TTC549 (cell line): ENCODE results near the gene PRELP.

ENCODE experiments used
- FAIRE-seq: peaks from 2 replicates; lab custom pipeline; 2012; peaks lifted over from hg19 to GRCh38; lab: Jason Lieb, UNC

The PRELP gene

GRCh38 chr1:203525685-203526084 lies 50.1 kb downstream of the PRELP start:
- FAIRE-seq = no peak

- no peak for FAIRE-seq
Measured at GRCh38 chr1:203526130-203526529, 50.5 kb downstream of the PRELP start.

GRCh38 chr1:203526572-203526971 lies 51.0 kb downstream of the PRELP start:
- FAIRE-seq = no peak

GRCh38 chr1:203527013-203527412 lies 51.4 kb downstream of the PRELP start:
- FAIRE-seq = no peak

GRCh38 chr1:203528063-203528462 lies 52.5 kb downstream of the PRELP start:
- no peak for FAIRE-seq

- no peak for FAIRE-seq
Measured at GRCh38 chr1:203528976-203529835, 53.6 kb downstream of the PRELP start.

GRCh38 chr1:203531063-203531462 lies 55.5 kb downstream of the PRELP start:
- no peak for FAIRE-seq

- no peak for FAIRE-seq
Measured at GRCh38 chr1:203534012-203534411, 58.4 kb downstream of the PRELP start.

GRCh38 chr1:203534526-203534925 lies 58.9 kb downstream of the PRELP start:
- FAIRE-seq = no peak

- FAIRE-seq = no peak
Measured at GRCh38 chr1:203536575-203536974, 61.0 kb downstream of the PRELP start.

GRCh38 chr1:203536980-203537455 lies 61.4 kb downstream of the PRELP start:
- no peak for FAIRE-seq

- no peak for FAIRE-seq
Measured at GRCh38 chr1:203537806-203538464, 62.3 kb downstream of the PRELP start.

GRCh38 chr1:203538726-203539125 lies 63.1 kb downstream of the PRELP start:
- no peak for FAIRE-seq

- FAIRE-seq = no peak
Measured at GRCh38 chr1:203539831-203540546, 64.4 kb downstream of the PRELP start.
